ENCODE measurements around the gene FSD2. TPM values are rescaled to one million over a fixed set of nuclear protein-coding genes. Genes with fewer than 3 reads are reported as not detected.

FSD2 gene
- total and polyA plus RNA-seq, 9 of the 15 experiments (the other 6 are each of a cell fraction or from before 2014, with no cell fraction given) = 0.01 to 0.06 TPM; not detected in 7

DNA sequence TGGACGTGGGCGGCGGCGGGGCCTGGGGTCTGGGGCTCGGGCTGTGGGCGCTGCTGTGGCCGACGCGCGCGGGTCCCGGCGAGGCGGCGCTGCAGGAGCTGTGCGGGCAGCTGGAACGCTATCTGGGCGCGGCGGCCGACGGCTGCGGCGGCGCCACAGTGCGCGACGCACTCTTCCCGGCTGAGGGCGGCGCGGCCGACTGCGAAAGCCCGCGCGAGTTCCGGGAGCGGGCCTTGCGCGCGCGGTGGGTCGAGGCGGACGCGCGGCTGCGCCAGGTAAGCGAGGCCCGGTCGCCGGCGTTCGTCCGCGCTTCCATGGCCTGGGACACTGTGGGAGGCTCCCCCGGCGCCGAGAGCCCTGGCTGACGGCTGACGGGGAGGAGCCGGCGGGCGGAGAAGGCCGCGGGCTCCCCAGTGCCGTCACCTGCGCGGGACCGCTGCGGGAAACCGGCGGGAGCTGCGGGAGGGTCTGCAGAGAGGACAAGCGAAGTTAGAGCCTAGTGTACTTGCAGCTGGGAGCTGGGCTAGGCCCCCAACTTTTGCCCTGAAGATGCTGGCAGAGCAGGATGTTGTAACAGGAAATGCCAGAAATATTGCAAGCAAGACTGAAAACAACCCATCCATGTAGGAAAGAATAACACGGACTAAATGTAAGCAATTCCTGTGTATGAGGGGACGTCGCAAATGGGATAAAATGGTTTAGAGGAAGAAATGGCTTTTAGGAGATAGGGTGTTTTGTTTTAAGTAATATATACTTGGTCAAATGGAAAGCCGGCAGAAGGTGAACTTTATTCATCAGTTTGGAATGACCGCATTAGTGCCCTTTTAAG, 4.4 kb upstream of the FSD2 start (continued):
- no peak for TF ChIP-seq E4F1 (CRISPR knock-in tag; IDR thresholded peaks at IDR 0.05; ENCODE audit: borderline replicate concordance)
- TF ChIP-seq, protein P1, sequence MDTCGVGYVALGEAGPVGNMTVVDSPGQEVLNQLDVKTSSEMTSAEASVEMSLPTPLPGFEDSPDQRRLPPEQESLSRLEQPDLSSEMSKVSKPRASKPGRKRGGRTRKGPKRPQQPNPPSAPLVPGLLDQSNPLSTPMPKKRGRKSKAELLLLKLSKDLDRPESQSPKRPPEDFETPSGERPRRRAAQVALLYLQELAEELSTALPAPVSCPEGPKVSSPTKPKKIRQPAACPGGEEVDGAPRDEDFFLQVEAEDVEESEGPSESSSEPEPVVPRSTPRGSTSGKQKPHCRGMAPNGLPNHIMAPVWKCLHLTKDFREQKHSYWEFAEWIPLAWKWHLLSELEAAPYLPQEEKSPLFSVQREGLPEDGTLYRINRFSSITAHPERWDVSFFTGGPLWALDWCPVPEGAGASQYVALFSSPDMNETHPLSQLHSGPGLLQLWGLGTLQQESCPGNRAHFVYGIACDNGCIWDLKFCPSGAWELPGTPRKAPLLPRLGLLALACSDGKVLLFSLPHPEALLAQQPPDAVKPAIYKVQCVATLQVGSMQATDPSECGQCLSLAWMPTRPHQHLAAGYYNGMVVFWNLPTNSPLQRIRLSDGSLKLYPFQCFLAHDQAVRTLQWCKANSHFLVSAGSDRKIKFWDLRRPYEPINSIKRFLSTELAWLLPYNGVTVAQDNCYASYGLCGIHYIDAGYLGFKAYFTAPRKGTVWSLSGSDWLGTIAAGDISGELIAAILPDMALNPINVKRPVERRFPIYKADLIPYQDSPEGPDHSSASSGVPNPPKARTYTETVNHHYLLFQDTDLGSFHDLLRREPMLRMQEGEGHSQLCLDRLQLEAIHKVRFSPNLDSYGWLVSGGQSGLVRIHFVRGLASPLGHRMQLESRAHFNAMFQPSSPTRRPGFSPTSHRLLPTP (IDR thresholded peaks at IDR 0.05; ENCODE audit: borderline replicate concordance, extremely low read depth, insufficient read length) = no peak
- TF ChIP-seq RFX5 (IDR thresholded peaks at IDR 0.05; ENCODE audit: low read depth, low read length) = no peak
- TF ChIP-seq, protein P2, sequence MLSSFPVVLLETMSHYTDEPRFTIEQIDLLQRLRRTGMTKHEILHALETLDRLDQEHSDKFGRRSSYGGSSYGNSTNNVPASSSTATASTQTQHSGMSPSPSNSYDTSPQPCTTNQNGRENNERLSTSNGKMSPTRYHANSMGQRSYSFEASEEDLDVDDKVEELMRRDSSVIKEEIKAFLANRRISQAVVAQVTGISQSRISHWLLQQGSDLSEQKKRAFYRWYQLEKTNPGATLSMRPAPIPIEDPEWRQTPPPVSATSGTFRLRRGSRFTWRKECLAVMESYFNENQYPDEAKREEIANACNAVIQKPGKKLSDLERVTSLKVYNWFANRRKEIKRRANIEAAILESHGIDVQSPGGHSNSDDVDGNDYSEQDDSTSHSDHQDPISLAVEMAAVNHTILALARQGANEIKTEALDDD (IDR thresholded peaks at IDR 0.05) = no peak
- peak; percentile 60; the same call in 1 of the 2 replicates for TF ChIP-seq CHD2 (IDR thresholded peaks at IDR 0.05; ENCODE audit: low read depth, low read length)
- TF ChIP-seq DEAF1 (CRISPR knock-in tag; IDR thresholded peaks at IDR 0.05) = no peak
- TF ChIP-seq ZNF12 (CRISPR knock-in tag; IDR thresholded peaks at IDR 0.05) = no peak
- TF ChIP-seq ZNF830 (CRISPR knock-in tag; IDR thresholded peaks at IDR 0.05) = no peak
- no peak for TF ChIP-seq GATA2 (CRISPR knock-in tag; IDR thresholded peaks at IDR 0.05)
- no peak for TF ChIP-seq TAF1 (IDR thresholded peaks at IDR 0.05; ENCODE audit: control insufficient read depth, extremely low read depth, insufficient read depth, low read length, severe bottlenecking)
- TF ChIP-seq ZFX (CRISPR knock-in tag; IDR thresholded peaks at IDR 0.05) = peak; percentile 58
- TF ChIP-seq KHSRP (IDR thresholded peaks at IDR 0.05) = no peak
- no peak; the same call in 1 of the 2 replicates for TF ChIP-seq SMARCE1 (IDR thresholded peaks at IDR 0.05)
- TF ChIP-seq HMGN3 (IDR thresholded peaks at IDR 0.05; ENCODE audit: borderline replicate concordance, extremely low read depth, insufficient read length, low read depth, low read length) = peak; percentile 2
- no peak for TF ChIP-seq MTA2 (IDR thresholded peaks at IDR 0.05; ENCODE audit: low read depth)
- TF ChIP-seq XRCC4 (IDR thresholded peaks at IDR 0.05; ENCODE audit: extremely low read depth, insufficient read depth, insufficient read length) = no peak
- TF ChIP-seq ZKSCAN1 (IDR thresholded peaks at IDR 0.05; ENCODE audit: low read depth, low read length) = no peak
- no peak for TF ChIP-seq SPI1 (IDR thresholded peaks at IDR 0.05; ENCODE audit: borderline replicate concordance, low read depth, low read length)
- TF ChIP-seq TAF9B (IDR thresholded peaks at IDR 0.05; ENCODE audit: partially characterized antibody) = no peak
- peak; percentile 68; the same call in 1 of the 2 replicates for TF ChIP-seq ZBTB7A (IDR thresholded peaks at IDR 0.05; ENCODE audit: borderline replicate concordance, control insufficient read depth, low read depth, low read length)
